Epidermal melanocyte (primary cell): ENCODE data around the gene COL6A2.
"Not testable (repeated sequence)": the region's sequence is repeated elsewhere in the genome, so short reads cannot be mapped to it uniquely, and the experiment has no call there.

ENCODE experiments used
- DNase-seq: peaks from one replicate; pipeline ENCODE4 v3.0.0; 2011; ENCODE audit warnings: low spot score; ENCODE audit not compliant: insufficient read length

The COL6A2 gene

GRCh38 chr21:46141767-46142581 lies 44.1 kb downstream of the COL6A2 start:
- no peak for DNase-seq

- no peak for DNase-seq
Observed at GRCh38 chr21:46142582-46143473, 44.9 kb downstream of the COL6A2 start.

GRCh38 chr21:46144464-46145070 lies 46.7 kb downstream of the COL6A2 start:
- DNase-seq, result no peak

GRCh38 chr21:46145159-46145839 lies 47.4 kb downstream of the COL6A2 start:
- DNase-seq, result no peak

GRCh38 chr21:46145840-46146691 lies 48.2 kb downstream of the COL6A2 start:
- no peak for DNase-seq

GRCh38 chr21:46146856-46147255 lies 48.9 kb downstream of the COL6A2 start:
- no peak for DNase-seq

- not testable (repeated sequence) for DNase-seq
Observed at GRCh38 chr21:46147429-46147828, 49.5 kb downstream of the COL6A2 start.

GRCh38 chr21:46148106-46148505 lies 50.2 kb downstream of the COL6A2 start:
- no peak for DNase-seq

GRCh38 chr21:46149205-46149901 lies 51.4 kb downstream of the COL6A2 start:
- peak; percentile 19 for DNase-seq

GRCh38 chr21:46150073-46150472 lies 52.2 kb downstream of the COL6A2 start:
- no peak for DNase-seq

GRCh38 chr21:46150491-46151121 lies 52.7 kb downstream of the COL6A2 start:
- peak; percentile 30 for DNase-seq

GRCh38 chr21:46151261-46151988 lies 53.5 kb downstream of the COL6A2 start:
- DNase-seq, result peak; percentile 16

GRCh38 chr21:46151989-46152926 lies 54.3 kb downstream of the COL6A2 start:
- DNase-seq, result peak; percentile 2

GRCh38 chr21:46152927-46153246 lies 55.0 kb downstream of the COL6A2 start:
- DNase-seq, result peak; percentile 14

GRCh38 chr21:46153247-46154154 lies 55.6 kb downstream of the COL6A2 start:
- peak; percentile 94 for DNase-seq

GRCh38 chr21:46154155-46154954 lies 56.4 kb downstream of the COL6A2 start:
- DNase-seq, result peak; percentile 4
